NCI-H1436 (cell line): Measurements from ENCODE around the gene RIN1.

Experiments
- DNase-seq: peaks from one replicate; lab custom pipeline; 2025; lab: John Stamatoyannopoulos, UW

The RIN1 gene

DNA sequence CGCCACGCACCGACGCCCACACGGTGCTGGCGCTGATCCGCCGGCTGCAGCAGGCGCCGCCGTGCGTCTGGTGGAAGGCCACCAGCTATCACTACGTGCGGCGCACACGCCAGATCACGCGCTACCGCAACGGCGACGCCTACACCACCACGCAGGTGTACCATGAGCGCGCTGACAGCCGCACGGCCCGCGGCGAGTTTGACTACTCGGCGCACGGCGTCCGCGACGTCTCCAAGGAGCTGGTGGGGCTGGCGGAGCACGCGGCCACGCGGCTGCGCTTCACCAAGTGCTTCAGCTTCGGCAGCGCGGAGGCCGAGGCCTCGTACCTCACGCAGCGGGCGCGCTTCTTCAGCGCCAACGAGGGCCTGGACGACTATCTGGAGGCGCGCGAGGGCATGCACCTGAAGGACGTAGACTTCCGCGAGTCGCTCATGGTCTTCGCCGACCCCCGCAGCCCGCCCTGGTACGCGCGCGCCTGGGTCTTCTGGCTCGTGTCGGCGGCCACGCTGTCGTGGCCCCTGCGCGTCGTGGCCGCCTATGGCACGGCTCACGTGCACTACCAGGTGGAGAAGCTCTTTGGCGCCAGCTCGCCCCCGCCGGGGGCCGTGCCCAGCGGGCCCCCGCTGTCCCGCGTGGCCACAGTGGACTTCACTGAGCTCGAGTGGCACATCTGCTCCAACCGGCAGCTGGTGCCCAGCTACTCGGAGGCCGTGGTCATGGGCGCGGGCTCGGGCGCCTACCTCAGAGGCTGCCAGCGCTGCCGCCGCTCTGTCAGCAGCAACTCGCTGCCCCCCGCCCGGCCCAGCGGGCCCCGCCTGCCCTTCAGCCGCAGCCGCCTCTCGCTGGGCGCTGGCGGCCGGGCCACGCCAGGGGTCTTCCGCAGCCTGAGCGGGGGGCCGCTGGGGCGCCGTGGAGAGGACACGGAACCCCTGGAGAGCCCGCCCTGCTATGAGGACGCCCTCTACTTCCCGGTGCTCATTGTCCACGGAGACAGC is 41.3 kb downstream of the RIN1 start:
- no peak for DNase-seq

DNA sequence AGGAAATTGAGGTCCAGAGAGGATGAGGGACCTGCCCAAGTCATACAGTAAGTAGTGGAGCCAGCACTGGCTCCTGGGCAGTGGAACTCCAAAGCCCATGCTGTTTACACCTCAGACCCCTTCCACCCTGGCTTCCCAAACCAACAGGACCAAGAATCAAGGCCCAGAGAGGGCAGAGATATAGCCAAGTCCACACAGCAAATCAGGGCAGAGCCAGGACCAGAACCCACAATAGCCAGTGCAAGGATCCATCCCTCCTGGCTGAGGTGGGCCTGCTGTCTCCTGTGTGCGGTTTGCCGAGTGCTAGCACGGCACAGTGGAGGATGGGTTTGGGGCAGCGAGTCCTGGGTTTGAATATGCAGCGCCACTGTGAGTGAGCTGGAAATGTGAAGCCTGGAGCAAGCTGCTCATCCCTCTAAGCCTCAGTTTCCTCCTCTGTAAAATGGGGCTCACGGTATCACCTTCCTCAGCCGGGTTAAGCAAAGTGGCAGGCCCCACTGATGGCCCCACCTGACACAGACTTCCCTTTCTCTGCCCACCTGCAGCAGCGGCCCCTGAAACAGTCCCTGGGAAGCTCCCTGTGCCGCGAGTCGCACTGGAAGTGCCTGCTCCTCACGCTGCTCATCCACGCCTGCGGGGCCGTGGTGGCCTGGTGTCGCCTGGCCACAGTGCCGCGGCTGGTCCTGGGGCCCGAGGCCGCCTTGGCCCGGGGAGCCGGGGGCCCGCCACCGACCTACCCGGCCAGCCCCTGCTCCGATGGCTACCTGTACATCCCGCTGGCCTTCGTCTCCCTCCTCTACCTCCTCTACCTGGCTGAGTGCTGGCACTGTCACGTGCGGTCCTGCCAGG is 42.2 kb downstream of the RIN1 start:
- DNase-seq: no peak

DNA sequence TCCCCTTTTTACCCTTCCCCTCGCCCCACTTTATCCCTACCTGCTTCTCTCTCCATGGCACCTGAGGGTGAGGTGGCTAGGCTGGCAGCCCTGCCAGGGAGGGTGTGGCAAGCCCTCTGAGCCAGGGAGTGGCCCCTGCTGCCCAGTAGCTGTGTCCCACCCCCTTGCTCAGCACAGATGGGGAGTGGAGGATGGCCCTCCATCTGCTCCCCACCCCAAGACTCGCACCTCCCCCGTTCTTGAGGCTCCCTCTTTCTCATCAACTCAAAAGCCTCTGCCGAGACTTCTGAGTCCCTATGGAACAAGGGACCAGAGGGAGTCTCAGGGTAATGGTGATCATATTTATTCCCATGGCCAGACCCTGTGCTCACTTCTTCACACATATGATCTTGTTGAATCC is 42.9 kb downstream of the RIN1 start:
- DNase-seq: no peak

DNA sequence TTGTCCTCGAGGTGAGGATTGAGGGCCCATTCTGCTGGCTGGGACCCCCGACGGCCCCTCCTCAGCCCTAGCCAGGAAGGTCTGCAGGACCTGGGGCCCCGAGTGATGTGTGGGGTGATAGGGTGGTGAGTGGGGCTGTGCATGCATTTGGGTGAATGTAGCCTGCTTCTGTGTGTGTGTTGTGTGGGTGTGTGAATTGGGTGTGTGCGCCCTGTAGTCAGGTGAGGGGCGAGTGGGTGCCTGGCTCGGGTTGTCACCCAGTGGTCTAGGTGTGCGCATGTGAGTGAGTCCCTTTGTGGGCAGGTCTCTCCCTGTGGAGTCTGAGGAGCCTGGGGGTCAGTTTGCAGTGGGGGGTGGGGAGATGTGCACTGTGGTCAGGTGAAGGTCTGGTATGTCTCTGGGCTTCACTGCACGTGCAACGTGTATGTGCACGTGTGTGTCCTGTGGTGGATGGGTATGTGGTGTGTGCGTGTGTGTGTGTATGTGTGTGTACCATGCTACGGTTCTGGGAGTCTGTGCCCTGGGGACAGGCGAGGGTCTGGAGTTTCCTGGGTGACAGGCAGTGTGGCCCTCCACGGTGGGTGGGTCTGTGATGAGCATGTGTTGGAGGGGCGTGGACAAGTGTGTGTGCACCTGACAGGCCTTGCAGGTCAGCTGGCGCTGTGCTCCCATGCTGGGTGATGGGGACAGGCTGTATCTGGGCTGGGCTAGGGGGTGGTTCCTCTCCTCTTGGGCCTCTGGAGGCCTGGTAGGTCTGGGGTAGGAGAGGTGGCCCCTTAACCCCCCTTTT is 43.5 kb downstream of the RIN1 start:
- no peak for DNase-seq

DNA sequence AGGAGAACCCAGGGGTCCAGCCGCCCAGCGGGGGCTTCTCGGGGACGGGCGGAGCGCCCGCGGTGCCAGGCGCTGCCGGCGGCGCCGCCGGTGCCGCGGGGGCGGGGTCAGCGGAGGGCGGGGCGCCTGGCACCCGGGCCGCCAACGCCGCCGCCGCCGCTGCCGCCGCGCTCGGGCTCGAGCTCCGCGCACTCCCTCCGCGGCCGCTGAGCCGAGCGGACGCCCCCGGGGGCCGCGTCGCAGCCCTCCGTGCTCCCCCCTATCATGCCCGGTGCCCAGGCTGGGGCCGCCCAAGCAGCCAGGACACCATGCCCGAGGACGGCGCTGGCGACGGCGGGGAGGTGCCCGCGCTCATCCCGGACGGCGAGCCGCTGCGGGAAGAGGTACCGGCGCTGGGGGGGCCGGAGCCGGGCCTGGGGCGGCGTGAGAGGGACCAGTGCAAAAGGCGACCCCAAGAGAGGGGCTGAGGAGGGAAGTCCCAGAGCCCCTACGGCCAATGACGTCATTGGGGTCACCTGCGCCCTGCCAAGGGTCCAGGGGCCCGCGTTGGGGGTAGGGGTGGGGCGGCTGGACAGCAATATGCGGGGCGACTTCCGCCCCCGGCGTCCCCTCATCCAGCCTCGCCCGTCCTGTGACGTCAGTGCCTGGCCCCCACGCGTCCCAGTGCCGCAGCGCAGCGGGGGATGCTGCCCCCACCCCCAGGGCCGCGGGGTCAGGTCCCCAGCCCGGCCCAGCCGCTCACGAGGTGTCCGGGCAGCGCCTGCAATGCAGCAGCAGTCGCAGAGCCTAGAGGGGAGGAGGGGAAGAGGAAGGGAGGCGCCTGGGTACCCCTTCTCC is 44.3 kb downstream of the RIN1 start, which contains the start of gene TMEM151A:
TSS of gene TMEM151A (plus strand) at position 189 of the 837 bp plus-strand sequence. CDS start at position 309, 120 bp downstream.
- no peak for DNase-seq

DNA sequence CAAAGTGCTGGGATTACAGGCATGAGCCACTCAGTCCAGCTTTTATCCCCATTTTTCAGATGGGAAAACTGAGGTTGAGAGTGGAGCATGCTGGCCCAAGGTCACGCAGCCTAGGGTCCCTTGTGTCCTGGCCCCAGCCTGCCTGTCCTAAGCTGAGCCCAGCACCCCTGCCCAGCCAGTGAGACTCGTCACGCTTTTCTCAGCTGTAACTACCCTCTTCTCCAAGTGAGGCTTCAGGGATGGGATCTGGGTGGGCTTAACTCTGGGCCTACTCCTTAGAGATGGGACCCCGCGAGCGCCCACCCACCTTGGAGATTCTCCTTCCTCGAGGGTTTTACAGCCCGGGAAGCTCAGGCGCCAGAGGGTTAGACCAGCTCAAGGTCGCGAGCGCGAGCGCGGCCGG is 44.9 kb downstream of the RIN1 start:
- no peak for DNase-seq

DNA sequence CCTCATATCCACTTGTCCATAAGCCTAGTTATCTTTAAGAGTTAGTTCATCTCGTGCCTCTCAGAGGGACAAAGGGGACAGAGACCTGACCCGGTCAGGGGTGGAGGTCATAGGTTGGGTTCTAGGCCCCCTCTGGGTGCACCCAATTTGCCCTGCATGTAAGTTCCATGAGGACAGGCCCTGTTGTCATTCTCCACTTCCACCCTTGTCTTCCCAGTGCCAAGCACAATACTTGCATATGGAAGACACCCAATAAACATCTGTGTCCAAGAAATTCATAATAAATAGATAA is 46.0 kb downstream of the RIN1 start:
- DNase-seq: no peak

DNA sequence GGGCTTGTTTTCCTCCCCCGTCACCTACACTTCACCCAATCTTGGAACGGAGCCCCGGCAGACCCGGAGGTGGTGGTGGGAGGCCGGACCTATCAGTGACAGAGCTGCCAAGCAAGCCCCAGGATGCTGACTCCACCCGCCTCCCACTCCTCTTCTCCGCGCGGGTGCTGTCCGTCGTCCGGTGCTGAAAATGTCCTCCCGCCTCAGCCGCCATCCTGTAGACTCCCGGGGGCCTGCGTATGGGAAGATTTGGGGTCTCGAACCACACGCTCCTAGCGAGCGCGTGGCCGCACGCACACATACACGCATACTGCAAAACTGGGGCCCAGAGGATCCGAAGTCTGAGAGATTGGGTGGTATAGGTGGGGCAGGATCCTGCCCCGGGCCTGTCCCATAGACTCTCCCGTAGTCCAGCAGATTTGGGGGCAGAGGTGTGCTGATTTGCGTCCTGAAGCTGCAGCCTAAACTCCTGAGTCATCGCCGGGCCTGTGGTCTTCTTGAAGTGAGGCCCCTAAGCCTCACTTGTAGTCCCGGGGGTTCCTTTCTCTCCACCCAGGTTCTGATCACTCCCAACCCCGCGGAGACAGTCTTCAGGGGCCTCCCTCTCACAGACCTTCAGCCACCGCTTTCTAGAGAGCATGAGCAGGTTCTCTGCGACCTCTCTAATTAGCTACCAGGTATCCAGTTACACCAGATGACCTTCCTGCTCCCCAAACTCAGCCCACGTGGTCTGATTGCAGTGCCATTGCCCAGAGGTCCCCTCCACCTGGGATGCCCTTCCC is 46.5 kb downstream of the RIN1 start:
- DNase-seq: no peak

DNA sequence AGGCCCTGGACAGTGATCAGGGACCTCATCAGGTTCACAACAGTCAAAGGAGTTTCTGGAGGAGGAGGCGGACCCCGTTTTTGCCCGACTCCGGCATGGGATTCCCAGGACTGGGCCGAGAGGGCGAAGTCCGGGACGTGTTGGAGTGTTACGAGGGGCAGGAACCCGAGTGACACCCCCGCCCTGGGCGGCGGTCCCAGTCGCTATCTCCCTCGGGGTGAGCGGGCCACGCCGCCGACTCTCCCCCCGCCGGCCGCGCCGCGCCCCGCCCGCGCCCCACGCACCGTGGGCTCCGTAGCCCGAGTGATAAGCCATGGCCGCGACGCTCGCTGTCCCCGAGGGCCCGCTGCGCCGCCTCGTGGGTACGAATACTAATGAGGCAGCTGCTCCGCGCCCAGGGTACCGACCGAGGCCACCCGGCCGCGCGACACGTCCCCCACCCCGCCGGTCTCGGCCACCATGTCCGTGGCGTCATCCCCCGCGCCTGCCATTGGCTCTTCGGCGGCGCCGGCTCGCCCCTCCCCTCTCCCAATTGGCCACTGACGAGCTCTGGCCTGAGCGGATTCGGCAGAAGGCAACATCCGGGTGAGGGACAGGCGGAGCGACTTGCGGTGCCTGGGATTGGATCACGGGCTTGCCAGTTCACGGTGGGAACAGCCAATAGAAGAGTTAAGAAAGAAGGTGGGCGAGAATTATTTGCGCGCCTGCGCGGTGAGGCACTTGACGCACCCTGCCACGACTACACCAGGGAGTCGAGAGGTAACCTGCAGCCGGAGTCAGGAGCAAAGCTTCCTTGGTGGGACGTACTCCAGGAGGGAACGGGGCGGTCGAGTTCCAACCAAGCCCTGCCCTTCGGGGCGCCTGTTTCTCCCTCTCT is 47.3 kb downstream of the RIN1 start, which contains the start of gene YIF1A:
TSS of gene YIF1A (minus strand) at position 473 of the 877 bp plus-strand sequence. CDS start at position 315, 158 bp downstream.
- peak; percentile 98 for DNase-seq

DNA sequence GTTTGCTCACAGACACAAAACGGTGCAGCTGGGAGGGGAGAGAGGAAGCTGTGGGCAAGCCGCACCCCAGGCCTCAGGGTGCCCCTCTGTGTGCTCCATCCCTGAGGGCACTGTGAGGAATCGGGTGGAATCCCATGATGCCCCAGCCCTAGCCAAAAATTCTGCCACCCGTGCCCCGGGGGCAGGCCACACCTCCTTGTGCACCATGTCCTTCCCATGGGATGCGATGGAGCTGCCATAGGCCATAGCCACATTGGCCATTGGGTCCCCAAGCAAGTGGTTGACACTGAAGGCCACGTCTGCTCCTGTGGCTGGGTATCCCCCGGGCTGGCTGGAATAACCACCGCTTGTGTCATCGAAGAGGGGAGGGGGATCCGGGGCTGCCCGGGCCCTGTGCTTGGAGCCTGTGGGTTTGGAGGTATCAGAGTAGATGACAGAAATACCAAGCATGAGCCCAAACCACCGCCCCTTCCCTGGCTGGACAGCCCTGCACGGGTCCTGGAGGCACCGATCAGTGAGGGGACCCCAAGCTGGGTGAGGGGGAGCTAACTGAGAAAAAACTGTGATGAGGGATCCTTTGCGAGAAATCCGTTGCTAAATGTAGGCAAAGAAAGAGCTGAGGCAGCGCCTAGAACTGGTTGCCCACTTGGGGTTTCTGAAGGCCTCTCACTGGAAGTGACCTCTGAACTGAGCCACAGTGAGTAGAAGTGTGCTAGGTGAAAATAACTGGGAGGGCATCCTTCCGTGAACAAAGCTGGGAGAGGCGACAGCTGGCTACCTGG is 48.2 kb downstream of the RIN1 start:
- no peak for DNase-seq

DNA sequence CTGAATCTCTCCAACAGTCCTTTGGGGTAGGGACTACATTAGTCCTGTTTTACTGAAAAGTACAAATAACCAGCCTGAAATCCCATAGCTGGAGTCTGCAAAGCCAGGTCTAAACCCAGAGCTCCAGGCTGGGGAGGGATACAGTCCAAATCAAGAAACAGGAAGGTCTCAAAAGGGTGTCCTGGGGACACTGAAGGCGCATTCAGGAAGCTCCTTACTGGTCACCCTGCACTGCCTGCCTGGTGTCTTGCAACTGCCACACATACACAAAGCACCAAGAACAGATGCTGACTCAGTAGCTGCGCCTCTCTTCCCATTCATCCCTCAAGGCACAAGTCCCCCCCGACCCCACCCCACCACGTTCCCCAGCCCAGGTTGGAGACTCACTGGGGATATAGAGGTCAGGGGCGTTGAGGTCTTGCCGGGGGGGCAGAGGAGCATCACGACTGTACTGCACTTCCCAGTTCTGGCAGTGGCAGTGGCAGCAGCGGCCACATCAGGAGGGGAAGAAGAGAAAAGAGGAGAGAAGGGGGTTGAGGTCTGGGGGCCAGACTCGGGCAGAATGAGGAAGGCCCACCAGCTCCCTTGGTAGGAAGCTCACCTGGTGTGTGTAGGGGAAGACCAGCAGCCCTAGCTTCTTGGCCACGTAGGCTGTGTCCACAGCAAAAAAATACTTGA is 48.9 kb downstream of the RIN1 start:
- DNase-seq: no peak

DNA sequence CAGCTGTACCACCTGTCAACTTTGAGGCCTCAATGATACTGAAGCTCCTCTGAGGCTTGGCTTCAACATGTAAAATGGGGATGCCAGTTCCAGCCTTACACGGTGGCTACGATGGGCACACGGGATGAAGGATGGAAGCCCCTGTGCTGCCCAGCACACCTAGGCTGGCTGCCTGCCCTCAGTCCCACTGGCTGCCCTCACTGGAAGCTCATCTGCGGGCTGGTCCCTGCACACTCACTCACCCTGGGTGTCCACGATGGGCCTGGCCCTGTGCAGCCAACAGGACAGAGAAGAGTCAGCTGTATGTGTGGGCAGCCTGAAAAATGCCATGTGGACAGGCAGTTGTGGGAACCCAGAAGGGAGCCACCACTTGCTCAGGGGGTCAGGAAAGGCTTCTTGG is 49.5 kb downstream of the RIN1 start:
- no peak for DNase-seq

DNA sequence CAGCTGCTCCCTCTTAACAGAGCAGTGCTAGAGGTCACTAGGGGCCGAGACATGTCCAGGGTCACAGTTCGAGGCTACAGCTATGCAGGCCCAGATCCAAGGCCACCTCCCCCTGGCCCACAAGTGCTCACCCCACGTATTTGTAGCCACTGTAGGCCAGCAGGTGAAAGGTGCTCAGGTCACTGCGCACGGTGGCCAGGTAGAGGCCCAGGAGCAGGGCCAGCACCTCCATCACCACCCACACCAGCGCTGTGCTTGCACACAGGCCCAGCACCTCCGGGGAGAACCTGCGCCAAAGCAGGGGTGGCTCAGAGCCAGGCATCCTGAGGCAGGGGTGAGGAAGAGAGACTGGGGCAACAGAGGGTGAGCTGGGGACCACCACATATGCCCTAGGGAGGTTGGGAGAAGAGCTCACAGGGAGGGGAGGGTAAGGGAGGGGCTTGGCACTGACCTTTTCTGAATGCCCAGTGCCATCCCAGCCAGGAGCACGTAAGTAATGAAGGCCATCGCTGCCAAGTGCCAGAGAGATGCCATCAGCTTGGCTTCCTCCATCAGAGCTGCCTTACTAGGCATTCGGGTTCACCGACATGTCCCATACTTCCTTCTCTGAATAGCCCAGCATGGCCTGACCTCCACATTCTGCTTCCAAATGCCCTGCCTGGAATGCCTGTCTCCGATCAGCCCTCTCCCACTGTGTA is 50.8 kb downstream of the RIN1 start:
- no peak for DNase-seq

DNA sequence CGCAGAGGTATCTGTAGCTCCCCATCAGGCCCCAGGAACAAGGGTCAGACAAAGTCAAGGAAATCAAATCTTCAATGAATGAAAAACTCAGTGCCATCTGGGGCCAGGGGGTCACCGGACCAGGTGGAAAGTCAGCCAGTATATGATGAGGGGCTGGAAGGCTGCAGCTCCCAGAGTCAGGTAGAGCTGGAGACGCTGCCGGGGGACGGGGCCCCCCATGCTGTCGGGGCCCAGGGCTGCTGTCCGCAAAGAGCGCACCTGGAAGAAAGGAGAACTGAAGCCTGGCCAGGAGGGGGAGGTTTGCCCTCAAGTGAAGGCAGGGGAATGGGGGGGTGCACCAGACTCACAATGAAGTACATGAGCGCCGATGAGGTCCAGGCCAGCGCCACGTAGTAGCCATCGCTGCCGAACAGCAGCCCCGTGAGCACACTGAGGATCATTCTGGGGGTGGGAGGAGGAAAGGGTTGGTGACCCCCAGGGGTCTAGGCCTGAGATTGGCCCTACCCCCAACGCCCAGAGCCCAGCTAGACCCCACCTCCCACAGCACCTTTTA is 51.6 kb downstream of the RIN1 start:
- no peak for DNase-seq

DNA sequence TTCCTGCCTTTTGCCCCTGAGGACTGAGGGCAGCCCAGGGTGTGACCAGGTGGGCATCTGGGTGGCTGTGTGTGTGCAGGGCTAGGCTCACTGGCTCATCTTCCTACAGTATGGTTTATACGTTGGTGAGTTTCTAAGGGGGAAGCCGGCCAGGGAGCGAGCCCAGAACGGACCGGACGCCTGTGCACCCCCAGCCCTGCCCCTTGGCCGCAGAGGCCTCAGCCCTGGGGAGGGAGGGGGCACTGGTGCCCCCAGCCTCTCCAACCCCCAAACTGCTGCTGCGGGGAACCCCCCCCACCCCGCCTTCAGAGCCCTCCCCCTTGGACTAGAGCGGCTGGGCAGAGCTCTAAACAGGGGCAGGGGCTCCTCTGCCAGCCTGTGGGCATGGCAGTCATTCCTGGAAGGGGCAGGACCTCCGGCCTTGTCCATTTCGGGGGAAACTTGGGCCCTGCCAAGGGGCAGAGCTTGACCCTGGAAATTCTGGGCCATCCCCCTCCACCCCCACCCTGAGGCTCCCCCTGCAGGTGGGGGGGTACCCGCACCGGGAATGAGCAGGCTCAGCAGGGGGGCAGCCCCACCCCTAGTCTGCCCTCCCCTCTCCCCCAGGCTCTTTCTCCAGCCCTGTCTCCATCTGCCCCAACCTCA is 52.7 kb downstream of the RIN1 start:
- DNase-seq: no peak
